ENCODE results near the gene MIEF1. TPM values are rescaled to one million over a fixed set of nuclear protein-coding genes. Genes with fewer than 3 reads are reported as not detected.
A peak's percentile ranks its signal among the peaks of the same experiment; 100 is the strongest.

MIEF1 gene
- total and polyA plus RNA-seq, 2 of the 8 experiments (the other 6 are each of a cell fraction or from before 2014, with no cell fraction given), result 16.8 to 32.7 TPM

- H3K4ac ChIP-seq (replicated peaks; ENCODE audit: insufficient read length, low read depth, low read length), result no peak overlapping the region
- no peak overlapping the region; a peak in 1 of 8 replicates for H3K4me3 ChIP-seq (ENCODE audit: extremely low read depth in 1 of 4, insufficient read depth in 2 of 4, low read depth in 3 of 4, low read length in 4 of 4)
- 65% methylated on average over 10 of the region's 13 CpGs; no CpG with 5 or more reads in 1 of the 2 experiments for WGBS, 2 experiments (ENCODE audit: extremely low coverage in 1 of 2, insufficient coverage in 1 of 2, insufficient read length in 1 of 2, insufficient replicate concordance in 2 of 2, low coverage in 1 of 2, low lambda C conversion rate in 2 of 2, missing lambda C conversion rate in 1 of 2)
- no peaks in the 10 kb centered on the region for H3K9me3 ChIP-seq (ENCODE audit: insufficient read depth in 2 of 2, low read depth in 1 of 2, low read length in 1 of 2)
- H2BK15ac ChIP-seq (ENCODE audit: low read length), result no peak overlapping the region
- no peak overlapping the region for H4K5ac ChIP-seq (ENCODE audit: insufficient read length, low read depth, low read length)
- H2BK12ac ChIP-seq (ENCODE audit: low read depth, low read length), result peak overlapping the region; percentile 85; the same call in 1 of the 2 replicates
- TF ChIP-seq SP1 (IDR thresholded peaks at IDR 0.05; ENCODE audit: low read depth, low read length) (no peak), BACH1 (IDR thresholded peaks at IDR 0.05; ENCODE audit: low read length) (no peak), KDM4A (IDR thresholded peaks at IDR 0.05; ENCODE audit: low read depth, low read length, severe bottlenecking) (no peak), BCL11A (IDR thresholded peaks at IDR 0.05; ENCODE audit: low read depth in 2 of 2, low read length in 2 of 2) (no peak), SIN3A (conservative IDR thresholded peaks at IDR 0.05 in 1 of 2, IDR thresholded peaks at IDR 0.05 in 1 of 2; ENCODE audit: low read depth in 1 of 2, low read length in 2 of 2) (no peak), POLR2AphosphoS5 (IDR thresholded peaks at IDR 0.05; ENCODE audit: low read depth, low read length) (no peak)
- ChIA-PET POLR2A (ENCODE audit: partially characterized antibody) (interaction anchor here (0.6 to 3.8 kb wide), 14 partner anchors 10 to 160 kb away, joined by 3 to 11 read pairs (median 4); partner anchors contain the start of gene ATF4), CTCF (ENCODE audit: partially characterized antibody) (interaction anchor here (0.6 to 5.0 kb wide), 12 partner anchors 10 to 498 kb away, joined by 3 to 18 read pairs (median 11); partner anchors contain the start of gene TAB1)
- H3K18ac ChIP-seq (ENCODE audit: extremely low read depth, low read length), result 0 out of 2 replicates have a peak overlapping the region, but pooled peaks have one; percentile 60
- FAIRE-seq (no peak), DNase-seq (ENCODE audit: low read depth in 1 of 2, low spot score in 2 of 2) (no peak)
- H3K4me2 ChIP-seq (ENCODE audit: insufficient read depth in 1 of 2, low read depth in 2 of 2, low read length in 2 of 2), result peak overlapping the region; percentile 18 to 43
- no peak overlapping the region for H3K9ac ChIP-seq (replicated peaks in 1 of 4; ENCODE audit: extremely low read depth in 1 of 4, low read depth in 3 of 4, low read length in 3 of 4)
- H4K20me1 ChIP-seq (replicated peaks in 1 of 2; ENCODE audit: control insufficient read depth in 1 of 2, insufficient read depth in 2 of 2, low read length in 2 of 2), result peaks cover 0 to 7% of the 10 kb centered on the region in 2 experiments
- no peaks in the 10 kb centered on the region for H3K36me3 ChIP-seq (ENCODE audit: control insufficient read depth in 2 of 4, insufficient read depth in 4 of 4, low read length in 3 of 4)
- peak overlapping the region; percentile 24; the same call in 1 of the 2 replicates for H2BK20ac ChIP-seq (ENCODE audit: low read length)
- no peaks in the 10 kb centered on the region for H3K23me2 ChIP-seq (ENCODE audit: low read depth, low read length)
- no peaks in the 10 kb centered on the region for H3K27me3 ChIP-seq (replicated peaks in 1 of 4; ENCODE audit: control insufficient read depth in 3 of 4, extremely low read depth in 1 of 4, insufficient read depth in 3 of 4, low read length in 3 of 4)
- H3K4me1 ChIP-seq (replicated peaks in 1 of 4; ENCODE audit: control insufficient read depth in 3 of 4, insufficient read depth in 4 of 4, low read length in 3 of 4), result peaks cover 16 to 51% (median 39%) of the 10 kb centered on the region in 4 experiments
- no peak overlapping the region for H2BK120ac ChIP-seq (replicated peaks; ENCODE audit: low read depth, low read length)
- peak overlapping the region; percentile 47 for H4K91ac ChIP-seq (replicated peaks; ENCODE audit: insufficient read length, low read length)
- H3K56ac ChIP-seq (replicated peaks; ENCODE audit: insufficient read length, low read depth, low read length), result no peak overlapping the region
- no peak overlapping the region for H3K27ac ChIP-seq (ENCODE audit: low read depth, low read length)
- no peaks in the 10 kb centered on the region for H3K79me2 ChIP-seq (ENCODE audit: control insufficient read depth in 1 of 2, insufficient read depth in 2 of 2, low read length in 2 of 2)
- H3K79me1 ChIP-seq (ENCODE audit: low read depth, low read length), result peaks cover 3% of the 10 kb centered on the region
- H3K23ac ChIP-seq (ENCODE audit: insufficient read length), result no peak overlapping the region
- H3K14ac ChIP-seq (ENCODE audit: insufficient read length), result no peak overlapping the region
- H4K8ac ChIP-seq (ENCODE audit: extremely low read depth, insufficient read depth, low read length), result no peak overlapping the region
- H2BK5ac ChIP-seq (ENCODE audit: low read depth, low read length), result peak overlapping the region; percentile 92; the same call in 1 of the 2 replicates
- H2AK5ac ChIP-seq (ENCODE audit: low read depth, low read length), result no peak overlapping the region
- no peak overlapping the region for H2AFZ ChIP-seq (ENCODE audit: low read length)
Measured at GRCh38 chr22:39471381-39472141, 30.5 kb upstream of the MIEF1 start.
